Hematopoietic multipotent progenitor cell treated with erythropoietin and hydrocortisone succinate and interleukin-3 and kit ligand, for 6 days (in vitro differentiated cells): ENCODE measurements around the gene SYNJ2.
"Not testable (repeated sequence)": the region's sequence is repeated elsewhere in the genome, so short reads cannot be mapped to it uniquely, and the experiment has no call there.

ENCODE experiments used
- DNase-seq: peaks from one replicate; pipeline ENCODE4 v3.0.0-alpha.2; 2015

The SYNJ2 gene, protein sequence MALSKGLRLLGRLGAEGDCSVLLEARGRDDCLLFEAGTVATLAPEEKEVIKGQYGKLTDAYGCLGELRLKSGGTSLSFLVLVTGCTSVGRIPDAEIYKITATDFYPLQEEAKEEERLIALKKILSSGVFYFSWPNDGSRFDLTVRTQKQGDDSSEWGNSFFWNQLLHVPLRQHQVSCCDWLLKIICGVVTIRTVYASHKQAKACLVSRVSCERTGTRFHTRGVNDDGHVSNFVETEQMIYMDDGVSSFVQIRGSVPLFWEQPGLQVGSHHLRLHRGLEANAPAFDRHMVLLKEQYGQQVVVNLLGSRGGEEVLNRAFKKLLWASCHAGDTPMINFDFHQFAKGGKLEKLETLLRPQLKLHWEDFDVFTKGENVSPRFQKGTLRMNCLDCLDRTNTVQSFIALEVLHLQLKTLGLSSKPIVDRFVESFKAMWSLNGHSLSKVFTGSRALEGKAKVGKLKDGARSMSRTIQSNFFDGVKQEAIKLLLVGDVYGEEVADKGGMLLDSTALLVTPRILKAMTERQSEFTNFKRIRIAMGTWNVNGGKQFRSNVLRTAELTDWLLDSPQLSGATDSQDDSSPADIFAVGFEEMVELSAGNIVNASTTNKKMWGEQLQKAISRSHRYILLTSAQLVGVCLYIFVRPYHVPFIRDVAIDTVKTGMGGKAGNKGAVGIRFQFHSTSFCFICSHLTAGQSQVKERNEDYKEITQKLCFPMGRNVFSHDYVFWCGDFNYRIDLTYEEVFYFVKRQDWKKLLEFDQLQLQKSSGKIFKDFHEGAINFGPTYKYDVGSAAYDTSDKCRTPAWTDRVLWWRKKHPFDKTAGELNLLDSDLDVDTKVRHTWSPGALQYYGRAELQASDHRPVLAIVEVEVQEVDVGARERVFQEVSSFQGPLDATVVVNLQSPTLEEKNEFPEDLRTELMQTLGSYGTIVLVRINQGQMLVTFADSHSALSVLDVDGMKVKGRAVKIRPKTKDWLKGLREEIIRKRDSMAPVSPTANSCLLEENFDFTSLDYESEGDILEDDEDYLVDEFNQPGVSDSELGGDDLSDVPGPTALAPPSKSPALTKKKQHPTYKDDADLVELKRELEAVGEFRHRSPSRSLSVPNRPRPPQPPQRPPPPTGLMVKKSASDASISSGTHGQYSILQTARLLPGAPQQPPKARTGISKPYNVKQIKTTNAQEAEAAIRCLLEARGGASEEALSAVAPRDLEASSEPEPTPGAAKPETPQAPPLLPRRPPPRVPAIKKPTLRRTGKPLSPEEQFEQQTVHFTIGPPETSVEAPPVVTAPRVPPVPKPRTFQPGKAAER (N-terminal part only)

DNA sequence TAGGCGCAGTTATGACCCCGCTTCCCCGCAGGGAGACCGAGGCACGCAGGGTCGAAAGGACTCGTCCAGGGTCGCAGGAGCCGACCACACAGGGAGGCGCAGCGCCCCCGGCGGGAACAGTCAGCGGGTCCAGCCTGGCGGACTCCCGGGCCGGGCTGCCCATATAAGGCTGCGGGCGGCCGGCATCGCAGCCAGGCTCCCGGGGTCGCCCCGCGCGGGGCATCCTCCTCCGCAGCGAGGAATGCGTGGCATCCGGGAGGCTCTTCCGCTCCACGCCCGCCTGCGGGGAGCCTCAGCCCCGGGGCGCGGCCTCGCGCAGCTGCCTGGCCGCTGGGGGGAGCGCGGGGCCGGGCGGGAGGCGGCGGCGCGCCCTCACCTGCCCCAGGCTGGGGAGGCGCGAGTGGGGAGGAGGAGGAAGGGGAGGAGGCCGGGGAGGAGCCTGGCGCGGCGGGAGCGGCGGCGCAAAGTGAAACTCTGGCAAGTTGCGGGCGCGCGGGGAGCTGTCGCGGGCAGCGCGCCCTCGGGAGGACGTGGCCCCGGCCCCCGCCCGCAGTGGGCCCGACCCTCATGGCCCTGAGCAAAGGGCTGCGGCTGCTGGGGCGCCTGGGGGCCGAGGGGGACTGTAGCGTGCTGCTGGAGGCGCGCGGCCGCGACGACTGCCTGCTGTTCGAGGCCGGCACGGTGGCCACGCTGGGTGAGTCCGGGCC, at the start of gene SYNJ2:
SYNJ2 (plus strand) TSS at position 469 of the 707 bp plus-strand sequence; CDS start at position 568, 99 bp downstream.
- peak; percentile 73 for DNase-seq

DNA sequence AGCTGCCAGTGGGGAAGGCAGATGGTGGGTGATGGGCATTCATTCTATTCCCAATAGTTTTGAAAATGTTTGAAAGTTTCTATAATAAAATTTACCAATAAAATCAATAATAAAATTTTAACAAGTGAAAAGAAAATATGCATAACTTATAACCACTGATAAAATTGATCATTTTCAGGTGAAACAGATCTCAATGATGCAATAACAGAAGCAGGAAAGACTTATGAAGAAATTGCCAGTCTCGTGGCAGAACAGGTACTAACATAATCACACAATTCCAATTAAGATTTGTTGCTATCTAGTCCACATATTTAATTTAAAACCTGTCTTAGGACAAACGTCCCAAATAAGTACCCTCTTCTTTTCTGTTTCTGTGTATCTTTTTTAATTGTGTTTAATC, 45.9 kb upstream of the SYNJ2 start:
- no peak for DNase-seq

DNA sequence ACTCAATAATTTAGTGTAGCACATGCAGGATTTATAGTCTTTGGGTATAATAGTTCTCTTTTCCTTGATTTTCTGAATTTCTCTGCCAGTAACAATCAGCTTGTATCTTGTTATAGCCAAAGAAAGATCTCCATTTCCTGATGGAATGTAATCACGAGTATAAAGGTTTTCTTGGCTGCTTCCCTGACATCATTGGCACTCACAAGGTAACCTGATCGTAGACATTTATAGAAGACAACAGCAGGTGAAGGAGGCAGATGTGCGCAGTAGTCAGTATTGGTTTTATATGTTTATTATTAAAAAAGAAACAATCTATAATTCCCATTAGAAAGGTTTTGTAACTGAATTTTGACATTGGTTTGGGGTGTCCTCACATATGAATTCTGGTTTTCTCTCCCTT, 44.3 kb upstream of the SYNJ2 start:
- DNase-seq: no peak

DNA sequence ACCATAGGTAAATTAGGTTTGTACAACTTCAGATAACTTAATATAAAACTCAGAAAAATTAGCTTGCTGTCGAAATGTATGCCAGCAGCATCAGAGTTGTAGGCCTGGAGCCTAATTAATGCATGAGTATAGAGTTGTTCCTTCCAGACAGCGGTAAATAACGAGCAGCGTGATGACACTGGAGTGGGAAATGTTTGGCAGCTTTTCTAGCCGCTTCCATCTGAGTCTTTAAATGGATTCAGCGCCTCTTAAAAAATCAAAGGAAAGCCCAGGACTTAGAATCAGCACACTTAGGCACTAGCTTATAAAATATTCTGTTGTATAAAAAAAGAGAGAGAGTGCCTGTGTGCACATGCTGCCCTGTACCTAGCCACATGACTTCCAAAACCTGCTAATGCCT, 43.7 kb upstream of the SYNJ2 start:
- DNase-seq: no peak

DNA sequence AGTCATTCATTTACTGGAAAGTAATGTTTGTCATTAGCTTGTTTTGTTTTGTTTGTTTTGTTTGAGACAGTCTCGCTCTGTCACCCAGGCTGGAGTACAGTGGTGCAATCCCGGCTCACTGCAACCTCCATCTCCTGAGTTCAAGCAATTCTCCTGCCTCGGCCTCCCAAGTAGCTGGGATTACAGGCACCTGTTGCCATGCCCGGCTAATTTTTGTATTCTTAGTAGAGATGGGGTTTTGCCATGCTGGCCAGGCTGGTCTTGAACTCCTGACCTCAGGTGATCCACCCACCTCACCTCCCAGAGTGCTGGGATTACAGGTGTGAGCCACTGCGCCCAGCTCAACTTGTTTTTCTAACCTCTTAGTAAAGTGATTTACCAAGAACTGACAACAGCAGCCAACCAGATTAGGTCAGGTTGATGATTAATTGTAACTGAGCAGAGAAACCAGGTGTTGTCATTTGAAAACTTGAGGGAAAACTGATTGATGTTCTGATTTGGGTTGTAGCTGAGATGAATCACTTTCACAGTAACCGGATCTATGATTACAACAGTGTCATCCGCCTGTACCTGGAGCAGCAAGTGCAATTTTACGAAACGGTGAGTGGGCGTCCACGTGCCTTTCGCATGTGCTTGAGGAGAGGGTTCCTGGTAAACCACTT, 41.2 kb upstream of the SYNJ2 start:
- not testable (repeated sequence) for DNase-seq

DNA sequence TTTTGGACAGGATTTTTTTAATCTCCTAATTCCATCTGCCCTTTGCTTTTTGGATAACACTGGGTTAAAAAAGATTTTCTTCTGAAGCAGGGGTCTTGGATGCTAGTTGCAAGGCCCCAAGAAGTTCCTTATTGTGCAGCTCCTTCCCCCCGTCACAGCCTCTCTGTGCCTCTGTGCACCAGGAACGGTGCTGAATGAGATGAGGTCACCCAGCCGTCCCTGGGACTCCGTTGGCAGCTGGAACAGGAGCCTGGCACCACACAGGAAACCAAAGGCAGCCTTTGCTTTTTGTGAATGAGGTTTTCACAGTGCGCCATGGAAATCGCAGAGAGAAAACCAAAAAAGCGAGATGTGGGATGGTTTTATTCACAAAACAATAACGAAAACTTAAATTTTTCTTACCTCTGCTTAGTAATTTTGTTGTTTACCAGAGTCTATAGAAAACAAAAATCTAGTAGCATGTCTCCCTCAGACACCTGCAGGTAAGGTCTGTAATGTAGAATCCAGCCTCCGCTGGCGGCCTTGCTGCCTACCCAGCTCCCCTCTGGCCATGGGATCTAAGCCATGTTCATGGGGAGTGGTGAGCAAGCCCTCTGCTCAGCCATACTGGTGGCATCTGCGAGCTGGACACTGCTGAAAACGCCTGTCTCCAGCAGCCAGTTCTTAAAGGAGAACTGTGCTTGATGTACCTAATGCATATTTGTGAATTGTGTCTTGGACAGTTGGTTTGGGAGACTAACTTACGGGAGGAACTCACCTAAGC, 40.4 kb upstream of the SYNJ2 start:
- DNase-seq: no peak

DNA sequence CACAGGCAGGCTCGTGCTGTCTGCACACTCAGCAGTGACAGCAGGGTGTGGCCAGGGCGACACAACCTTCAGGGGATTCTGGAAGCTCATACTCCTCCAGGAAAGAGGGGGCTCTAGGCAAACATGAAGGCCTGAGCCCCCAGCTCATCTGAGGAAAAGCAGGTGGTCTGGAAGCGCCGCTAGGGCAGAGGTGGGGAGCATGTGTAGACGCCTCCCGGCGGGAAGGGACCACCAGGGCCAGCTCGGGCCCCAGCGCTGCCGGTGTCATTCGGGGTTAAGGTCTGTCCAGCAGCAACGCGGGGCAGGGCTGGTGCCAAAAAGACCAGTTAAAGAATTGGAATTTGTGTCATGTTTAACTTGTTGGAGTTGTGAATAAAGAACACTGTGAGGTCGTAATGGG, 39.3 kb upstream of the SYNJ2 start:
- no peak for DNase-seq

DNA sequence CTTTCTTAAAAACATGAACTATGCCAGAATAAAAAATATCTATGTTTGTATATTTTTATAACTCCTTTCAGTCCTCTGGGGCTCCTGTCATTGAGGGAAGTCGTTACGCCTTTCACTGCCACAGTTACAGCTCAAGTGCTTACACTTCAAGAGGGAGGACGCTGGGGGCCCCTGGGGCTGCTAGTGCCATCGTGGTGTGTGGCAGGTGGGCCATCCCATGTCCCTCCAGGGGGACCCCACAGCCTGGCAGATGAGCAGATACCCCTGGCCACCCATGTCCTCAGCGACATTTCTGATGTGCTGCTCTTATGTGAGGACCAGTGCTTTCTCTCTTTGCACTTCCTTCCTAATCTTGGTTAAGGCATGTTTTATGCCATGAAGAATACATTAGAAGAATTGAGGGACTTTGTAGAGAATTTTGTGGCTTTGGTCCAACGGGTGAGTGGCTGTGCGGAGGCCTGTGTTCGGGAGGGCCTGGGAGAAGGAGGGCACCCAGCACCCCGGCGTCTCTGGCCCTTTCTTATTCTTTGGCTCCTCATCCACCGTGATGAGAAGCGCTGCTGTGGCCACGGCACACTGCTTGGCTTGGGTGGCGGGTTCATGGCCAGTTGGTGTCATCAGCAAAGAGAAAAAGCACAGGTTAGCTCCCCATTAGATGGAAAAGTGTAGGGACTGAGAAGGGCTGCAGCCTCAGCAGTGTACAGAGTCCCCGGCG, 38.3 kb upstream of the SYNJ2 start:
- DNase-seq: no peak

DNA sequence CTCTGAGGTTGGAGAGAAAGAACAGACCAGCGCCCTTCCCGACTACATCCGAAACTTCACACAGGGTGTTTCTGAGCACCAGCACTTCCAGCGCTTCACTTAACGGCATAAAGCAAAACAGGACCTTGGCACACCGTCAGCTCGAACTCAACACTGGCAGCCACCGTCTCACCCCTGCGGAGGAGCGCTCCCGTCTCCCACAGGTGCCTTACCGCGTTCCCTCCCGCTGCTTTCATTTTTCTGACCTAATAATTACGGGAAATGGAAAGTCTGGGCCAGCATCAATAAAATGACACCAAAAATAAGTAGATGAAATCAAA, 37.7 kb upstream of the SYNJ2 start:
- no peak for DNase-seq

DNA sequence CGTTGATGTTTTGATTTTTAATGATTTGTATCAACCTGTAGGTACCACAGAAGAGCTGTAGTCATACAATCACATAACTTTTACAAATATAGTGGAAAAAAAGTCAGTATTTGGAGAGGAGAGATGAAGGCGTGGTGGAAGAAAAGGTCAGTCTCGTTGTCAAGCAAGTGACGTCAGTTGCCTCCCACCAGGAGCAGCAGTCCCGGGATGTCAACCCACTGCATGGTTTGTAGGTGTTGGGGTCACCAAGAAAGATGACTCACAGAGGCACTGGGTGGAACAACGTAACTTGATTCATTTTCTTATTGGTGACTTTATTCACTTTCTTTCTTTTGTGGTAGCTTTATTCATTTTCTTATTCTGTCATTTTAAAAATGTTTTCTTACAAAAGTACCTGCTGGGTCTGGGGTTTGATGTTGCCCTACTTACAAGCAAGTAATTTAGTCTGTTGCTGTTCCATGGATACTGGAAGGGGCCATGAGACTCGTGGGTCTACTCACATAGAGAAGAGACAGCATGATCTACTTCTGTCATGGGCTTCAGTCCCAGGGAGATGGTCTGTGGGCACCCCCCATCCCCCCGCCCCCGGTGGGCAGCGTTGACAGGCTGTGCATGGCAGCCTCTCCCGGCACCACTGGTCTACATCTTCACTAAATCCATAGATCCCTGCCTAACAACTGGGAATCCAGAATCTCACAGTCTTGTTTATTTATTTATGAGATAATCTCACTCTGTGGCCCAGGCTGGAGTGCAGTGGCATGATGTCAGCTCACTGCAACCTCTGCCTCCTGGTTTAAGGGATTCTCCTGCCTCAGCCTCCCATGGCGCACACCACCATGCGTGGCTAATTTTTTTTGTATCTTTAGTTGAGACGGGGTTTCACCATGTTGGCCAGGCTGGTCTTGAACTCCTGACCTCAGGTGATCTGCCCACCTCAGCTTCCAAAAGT, 36.4 kb upstream of the SYNJ2 start:
- no peak for DNase-seq

DNA sequence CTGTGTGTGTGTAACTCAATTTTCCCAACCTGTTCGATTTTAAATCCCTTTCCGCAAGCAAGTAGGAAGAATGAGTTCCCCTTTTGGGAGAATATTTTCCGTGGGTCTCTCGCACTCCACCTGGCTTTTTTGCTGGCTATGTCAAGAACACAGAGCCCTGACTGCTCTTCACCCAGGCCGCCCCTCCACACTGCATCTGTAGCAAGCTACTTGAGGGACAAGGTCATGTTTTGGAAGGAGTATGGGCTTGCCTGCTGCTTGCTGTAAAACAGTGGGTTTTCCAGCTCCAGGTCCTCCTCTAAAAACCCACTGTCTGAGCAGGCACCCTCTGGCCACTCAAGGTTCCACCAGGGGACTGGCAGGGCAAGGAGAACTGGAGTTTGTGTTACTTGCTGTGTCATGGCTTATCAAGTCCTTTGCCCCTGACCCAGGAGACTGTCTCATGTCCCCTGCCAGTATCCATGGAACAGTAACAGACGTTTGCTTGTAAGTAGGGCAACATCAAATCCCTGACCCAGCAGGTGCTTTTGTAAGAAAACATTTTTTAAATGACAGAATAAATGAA, 35.5 kb upstream of the SYNJ2 start:
- no peak for DNase-seq

DNA sequence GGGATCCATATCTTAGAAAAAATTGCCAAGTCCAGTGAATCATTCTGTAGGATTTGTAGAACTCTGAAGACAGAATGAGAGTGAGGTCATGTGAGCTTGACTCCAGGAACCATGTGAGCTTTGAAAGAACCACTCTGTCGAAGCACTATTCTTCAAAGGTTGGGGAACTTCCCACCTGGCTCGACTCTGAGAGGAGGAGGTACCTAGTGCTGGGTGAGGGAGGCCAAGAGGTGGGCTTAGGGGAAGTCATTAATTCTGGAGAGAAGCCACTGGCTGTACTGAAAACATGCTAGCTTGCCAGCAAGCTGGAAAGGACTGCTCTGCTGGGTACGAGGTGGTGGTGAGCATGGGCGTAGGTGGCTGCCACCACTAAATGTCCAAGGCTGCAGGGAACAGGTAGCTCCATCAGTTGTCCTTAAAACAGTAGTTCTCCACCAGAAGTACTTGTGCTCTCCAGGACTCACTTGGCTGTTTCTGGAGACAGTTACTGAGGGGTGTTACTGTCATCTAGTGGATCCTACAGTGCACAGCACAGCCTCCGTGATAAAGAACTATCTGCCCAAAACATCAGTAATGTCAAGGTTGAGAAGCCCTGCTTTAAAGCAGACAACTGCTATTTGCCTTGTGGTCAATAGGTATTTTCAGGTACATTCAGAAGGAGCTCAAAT, 34.7 kb upstream of the SYNJ2 start:
- DNase-seq: peak; percentile 76

DNA sequence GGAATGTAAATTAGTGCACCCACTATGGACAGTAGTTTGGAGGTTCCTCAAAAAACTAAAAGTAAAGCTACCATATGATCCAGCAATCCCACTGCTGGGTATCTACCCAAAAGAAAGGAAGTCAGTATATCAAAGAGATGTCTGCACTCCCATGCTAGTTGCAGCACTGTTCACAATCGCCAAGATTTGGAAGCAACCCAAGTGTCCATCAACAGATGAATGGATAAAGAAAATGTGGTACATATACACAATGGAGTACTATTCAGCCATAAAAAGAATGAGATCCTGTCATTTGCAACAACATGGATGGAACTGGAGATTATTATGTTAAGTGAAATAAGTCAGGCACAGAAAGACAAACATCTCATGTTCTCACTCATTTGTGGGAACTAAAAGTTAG, 30.8 kb upstream of the SYNJ2 start:
- DNase-seq: not testable (repeated sequence)

DNA sequence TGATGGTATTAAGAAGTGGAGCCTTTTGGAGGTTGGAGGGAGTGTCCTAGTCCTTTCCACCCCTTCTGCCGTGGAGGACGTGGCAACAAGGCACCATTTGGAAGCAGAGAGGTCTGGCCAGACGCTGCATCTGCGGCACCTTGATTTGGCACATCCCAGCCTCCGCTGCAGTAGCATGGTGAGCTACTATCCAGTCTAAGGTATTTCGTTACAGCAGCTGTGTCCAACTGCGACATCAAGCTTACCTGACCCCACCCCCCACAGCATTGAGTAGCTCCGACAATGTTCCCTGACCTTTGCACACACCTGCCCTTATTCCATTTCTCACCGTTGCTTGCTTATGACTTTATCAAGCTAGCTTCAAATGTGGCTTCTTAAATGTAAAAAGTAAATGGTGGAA, 29.8 kb upstream of the SYNJ2 start:
- no peak for DNase-seq

DNA sequence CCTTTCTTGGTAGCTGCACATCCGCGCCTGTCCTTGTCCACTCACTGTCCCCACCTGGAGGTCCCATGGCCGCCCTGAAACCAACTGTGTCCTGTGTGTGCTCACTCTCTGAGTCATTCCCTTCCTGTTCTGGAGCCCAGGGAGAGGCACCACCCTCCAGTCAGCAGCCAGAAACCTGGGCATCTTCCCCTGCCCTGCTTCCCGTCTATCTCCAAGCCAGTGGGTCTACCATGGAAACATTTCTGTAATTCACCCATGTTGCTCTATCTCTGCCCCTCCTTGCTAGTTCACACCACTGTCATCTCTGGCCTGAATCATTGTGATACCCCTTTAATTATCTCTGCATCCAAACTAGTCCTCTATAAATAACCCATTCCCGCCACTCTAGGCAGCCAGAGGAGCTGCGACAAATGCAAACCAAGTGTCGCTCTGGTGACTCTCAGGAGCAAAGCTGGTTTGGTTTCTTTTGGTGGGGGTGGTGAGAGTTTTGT, 28.8 kb upstream of the SYNJ2 start:
- no peak for DNase-seq

DNA sequence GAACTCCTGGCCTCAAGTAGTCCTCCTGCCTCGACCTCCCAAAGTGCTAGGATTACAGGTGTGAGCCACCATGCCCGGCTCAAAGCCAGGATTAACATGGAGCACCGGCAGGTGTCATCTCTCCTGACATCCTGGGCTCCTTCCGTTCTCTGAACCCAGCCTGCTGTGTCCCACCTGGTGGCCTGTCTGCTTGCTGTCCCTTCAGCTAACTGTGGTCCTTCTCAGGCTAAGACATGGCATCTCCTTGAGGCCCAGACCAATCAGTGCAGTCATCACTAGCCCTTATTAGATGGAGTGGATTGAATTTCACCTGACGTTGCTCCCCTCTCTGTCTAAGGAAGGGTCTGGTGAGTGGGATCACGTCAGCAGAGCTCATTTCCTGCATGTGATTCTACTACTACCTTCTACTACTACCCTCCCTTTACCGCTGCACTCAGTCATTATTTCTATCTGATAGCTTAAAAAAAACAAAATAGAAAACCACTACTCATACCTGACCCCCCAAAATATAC, 28.0 kb upstream of the SYNJ2 start:
- DNase-seq: no peak

DNA sequence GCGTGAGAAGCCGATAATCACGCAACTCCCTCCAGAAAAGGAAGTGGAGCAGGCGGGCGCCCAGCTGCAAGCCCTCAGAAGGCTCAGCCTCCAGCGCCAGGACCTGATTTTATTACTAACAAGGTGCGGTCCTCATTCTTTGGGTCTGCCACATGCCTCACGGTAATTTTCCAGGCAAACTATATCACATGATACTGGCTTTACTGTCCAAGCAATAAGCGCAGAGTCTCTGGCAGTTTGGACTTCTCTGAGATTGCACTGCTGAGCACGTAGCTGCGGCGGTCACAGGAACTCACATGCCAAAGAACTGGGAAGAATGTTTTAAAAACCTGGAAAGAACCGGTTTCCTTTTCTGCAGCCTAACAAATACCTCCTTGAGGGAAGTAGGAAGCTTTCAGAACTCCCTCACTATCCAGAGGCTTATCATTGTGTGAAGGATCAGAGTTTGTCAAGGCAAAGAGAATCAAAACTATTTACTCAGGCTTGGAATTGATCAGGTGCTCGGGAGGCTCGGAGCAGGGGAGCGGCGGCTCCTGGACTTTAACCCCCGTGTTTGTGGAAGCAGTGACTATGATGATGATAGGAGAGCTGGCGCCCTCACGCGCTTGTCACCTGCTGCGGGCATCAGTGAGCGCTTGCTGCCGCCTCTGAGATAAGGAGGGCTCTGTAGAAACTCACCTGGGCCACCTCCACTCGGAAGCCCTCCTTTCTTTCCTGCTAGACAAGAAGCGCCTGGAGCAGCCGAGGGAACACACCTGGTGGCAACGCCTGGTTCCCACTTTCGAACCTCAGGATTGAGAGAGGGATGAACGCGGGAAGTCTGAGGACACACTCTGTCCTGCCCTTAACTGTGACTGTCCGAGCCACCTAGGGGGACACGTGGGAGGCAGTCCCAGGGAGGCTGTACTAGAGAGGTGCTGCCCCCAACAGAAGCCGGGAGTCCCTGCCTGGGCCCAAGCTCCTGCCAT, 27.2 kb upstream of the SYNJ2 start:
- no peak for DNase-seq
